Immature natural killer cell (primary cell): ENCODE results near the gene SNRNP48. TPM values are rescaled to one million over a fixed set of nuclear protein-coding genes. Genes with fewer than 3 reads are reported as not detected.

ENCODE experiments used
- DNase-seq, 3 donors: peaks; one replicate each; pipeline ENCODE4 v3.0.0; 2022; ENCODE audit warnings: mixed read lengths in 1 of 3
- H3K27ac Mint-ChIP-seq, 6 donors: one replicate each; pipeline ENCODE4 v1.8.0; 2020; ENCODE audit warnings: mixed read lengths in 6 of 6, mild to moderate bottlenecking in 5 of 6, inconsistent platforms in 4 of 6, moderate library complexity in 3 of 6
- H3K27me3 Mint-ChIP-seq, 3 donors: one replicate each; pipeline ENCODE4 v1.8.0; 2020 to 2021; ENCODE audit warnings: low read depth in 3 of 3, mild to moderate bottlenecking in 3 of 3, mixed read lengths in 3 of 3, moderate library complexity in 3 of 3, inconsistent platforms in 1 of 3
- H3K36me3 Mint-ChIP-seq, 3 donors: one replicate each; pipeline ENCODE4 v1.8.0; 2020; ENCODE audit warnings: mixed read lengths in 3 of 3, inconsistent platforms in 2 of 3, mild to moderate bottlenecking in 2 of 3
- H3K4me1 Mint-ChIP-seq, 2 donors: one replicate each; pipeline ENCODE4 v1.8.0; 2020; ENCODE audit warnings: inconsistent platforms in 2 of 2, mild to moderate bottlenecking in 2 of 2, mixed read lengths in 2 of 2, moderate library complexity in 1 of 2
- H3K4me3 Mint-ChIP-seq, 5 donors: one replicate each; pipeline ENCODE4 v1.8.0; 2020; ENCODE audit warnings: mild to moderate bottlenecking in 5 of 5, mixed read lengths in 5 of 5, inconsistent platforms in 3 of 5, moderate library complexity in 3 of 5
- H3K9me3 Mint-ChIP-seq, 6 donors: one replicate each; pipeline ENCODE4 v1.8.0; 2020; ENCODE audit warnings: mild to moderate bottlenecking in 6 of 6, mixed read lengths in 6 of 6, inconsistent platforms in 4 of 6, moderate library complexity in 3 of 6
- polyA plus RNA-seq, 3 donors: library from polyadenylated mRNA; unstranded; fragments of 300-500 nt; fragmentation: Illumina TruSeq; gene quantifications; one replicate each; pipeline ENCODE4 v1.2.3, GENCODE V29; 2021

The SNRNP48 gene
- polyA plus RNA-seq, 3 donors from 2014 or later: 4.2 to 10.0 (median 9.8) TPM

GRCh38 chr6:7547315-7547714, 42.7 kb upstream of the SNRNP48 start:
- H3K36me3 Mint-ChIP-seq: no peaks in the 10 kb centered on the region

GRCh38 chr6:7550433-7550801, 39.6 kb upstream of the SNRNP48 start:
- no peak for DNase-seq
- no peak overlapping the region for H3K27ac Mint-ChIP-seq
- H3K4me3 Mint-ChIP-seq: no peak overlapping the region
- H3K4me1 Mint-ChIP-seq: no peaks in the 10 kb centered on the region
- peaks cover 11 to 32% (median 12%) of the 10 kb centered on the region in 3 donors for H3K27me3 Mint-ChIP-seq
- H3K9me3 Mint-ChIP-seq: no peaks in the 10 kb centered on the region
- H3K36me3 Mint-ChIP-seq: no peaks in the 10 kb centered on the region

More at GRCh38 chr6:7547315-7547714, 42.7 kb upstream of the SNRNP48 start:
- DNase-seq: no peak
- Mint-ChIP-seq H3K27ac (no peak overlapping the region), H3K27me3 (peaks cover 7 to 34% (median 13%) of the 10 kb centered on the region in 3 donors), H3K9me3 (no peaks in the 10 kb centered on the region), H3K4me3 (no peak overlapping the region), H3K4me1 (peaks cover 0 to 1% of the 10 kb centered on the region in 2 donors)

GRCh38 chr6:7554533-7555275, 35.3 kb upstream of the SNRNP48 start:
- no peaks in the 10 kb centered on the region for H3K36me3 Mint-ChIP-seq
- peaks cover 7 to 25% (median 8%) of the 10 kb centered on the region in 3 donors for H3K27me3 Mint-ChIP-seq
- no peak overlapping the region for H3K27ac Mint-ChIP-seq
- no peak overlapping the region for H3K4me3 Mint-ChIP-seq
- no peak for DNase-seq
- H3K4me1 Mint-ChIP-seq: no peaks in the 10 kb centered on the region
- H3K9me3 Mint-ChIP-seq: no peaks in the 10 kb centered on the region

DNA sequence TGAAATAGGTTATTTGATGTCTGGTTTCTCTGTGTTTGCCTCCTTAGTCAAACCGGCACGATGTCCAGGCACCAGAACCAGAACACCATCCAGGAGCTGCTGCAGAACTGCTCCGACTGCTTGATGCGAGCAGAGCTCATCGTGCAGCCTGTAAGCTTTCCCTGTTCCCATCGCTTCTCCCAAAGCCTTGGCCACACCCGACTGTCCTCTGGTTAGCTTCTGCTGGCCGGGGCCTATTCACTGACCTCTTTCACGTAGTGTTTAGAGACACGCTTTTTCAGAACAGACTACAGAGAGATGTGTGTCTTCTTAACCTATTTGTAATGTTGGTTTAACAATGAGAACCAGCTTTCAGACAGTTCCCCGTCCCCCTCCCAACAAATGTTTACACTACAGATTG, 34.3 kb upstream of the SNRNP48 start:
- Mint-ChIP-seq H3K36me3 (no peaks in the 10 kb centered on the region), H3K4me1 (no peaks in the 10 kb centered on the region), H3K9me3 (no peaks in the 10 kb centered on the region), H3K27me3 (peaks cover 7 to 25% (median 8%) of the 10 kb centered on the region in 3 donors), H3K27ac (no peak overlapping the region), H3K4me3 (no peak overlapping the region)
- no peak for DNase-seq

DNA sequence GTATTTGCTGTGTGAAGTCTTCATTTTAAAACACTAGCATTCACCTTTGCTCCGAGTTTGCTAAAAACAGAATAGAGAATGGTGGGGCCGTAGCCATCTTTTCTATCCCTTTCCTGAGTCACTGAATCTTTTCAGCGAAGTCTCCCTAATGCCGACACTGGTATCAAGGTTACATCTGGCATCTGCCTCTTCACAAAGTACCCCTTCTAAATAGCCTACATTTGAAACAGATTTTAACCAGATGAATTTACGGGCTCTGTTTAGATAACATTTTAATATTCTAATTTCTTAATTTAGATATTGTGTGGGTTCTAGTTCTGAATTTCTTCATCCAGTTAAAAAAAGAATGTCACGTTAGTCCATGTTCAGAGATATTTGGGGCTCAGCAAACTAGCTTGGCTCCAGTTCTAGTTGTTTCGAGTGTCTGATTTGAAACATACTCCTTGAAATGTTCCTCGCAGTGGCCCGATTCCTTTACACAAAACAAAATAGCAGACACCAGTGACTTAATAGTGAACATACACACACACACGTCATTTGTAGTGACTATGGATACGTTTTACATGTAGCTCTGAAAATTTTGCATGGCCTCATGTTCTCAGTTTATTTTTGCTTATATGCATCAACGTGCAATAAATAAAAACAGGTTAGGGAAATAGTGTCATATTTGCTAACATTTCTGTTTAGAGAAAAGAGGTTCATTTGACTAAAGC, 33.4 kb upstream of the SNRNP48 start:
- H3K36me3 Mint-ChIP-seq: no peaks in the 10 kb centered on the region
- no peaks in the 10 kb centered on the region for H3K9me3 Mint-ChIP-seq
- peaks cover 7 to 25% (median 8%) of the 10 kb centered on the region in 3 donors for H3K27me3 Mint-ChIP-seq

DNA sequence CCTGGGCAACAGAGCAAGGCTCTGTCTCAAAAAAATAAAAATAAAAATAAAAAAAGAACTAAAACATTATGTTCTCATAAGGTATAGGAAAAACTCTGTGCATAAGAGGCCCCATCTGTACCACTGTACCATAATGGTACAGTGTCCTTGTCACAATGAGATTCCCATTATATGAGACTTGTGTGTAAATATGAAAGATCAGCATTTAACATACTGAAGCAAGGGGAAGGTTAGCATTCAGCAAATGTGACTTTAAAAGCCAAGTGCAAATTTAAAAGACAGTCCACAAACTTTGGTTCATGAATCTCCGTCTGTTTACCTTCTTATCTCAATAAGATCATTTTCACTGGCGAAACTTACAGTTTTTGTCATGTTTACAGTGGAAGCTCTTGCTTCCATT, 32.3 kb upstream of the SNRNP48 start:
- Mint-ChIP-seq H3K9me3 (no peaks in the 10 kb centered on the region), H3K36me3 (no peaks in the 10 kb centered on the region), H3K4me1 (no peaks in the 10 kb centered on the region), H3K27me3 (peaks cover 8 to 17% (median 11%) of the 10 kb centered on the region in 3 donors), H3K4me3 (no peak overlapping the region), H3K27ac (no peak overlapping the region)
- DNase-seq: no peak

More for the DNA sequence above, 33.4 kb upstream of the SNRNP48 start:
- DNase-seq: no peak
- H3K4me1 Mint-ChIP-seq: no peaks in the 10 kb centered on the region
- no peak overlapping the region for H3K4me3 Mint-ChIP-seq
- no peak overlapping the region for H3K27ac Mint-ChIP-seq

DNA sequence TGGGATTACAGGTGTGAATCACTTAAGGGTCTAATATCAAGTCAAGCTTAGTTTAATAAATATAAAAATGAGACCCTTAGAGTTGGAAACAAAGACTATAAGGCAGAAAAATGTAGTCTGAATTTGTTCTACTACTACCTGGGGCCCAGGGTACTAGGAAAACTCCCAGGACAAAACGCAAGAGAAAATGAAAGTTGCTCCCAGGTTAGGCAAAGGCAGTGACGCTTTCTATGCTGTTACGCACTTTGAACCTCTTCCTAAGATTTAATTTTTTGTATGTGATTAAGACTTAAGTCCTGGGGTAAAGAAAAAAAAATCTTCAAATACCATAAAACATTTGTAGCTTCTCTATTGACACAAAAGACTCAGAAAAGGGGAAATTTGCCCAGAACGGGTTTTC, 31.2 kb upstream of the SNRNP48 start:
- Mint-ChIP-seq H3K27me3 (peaks cover 8 to 11% (median 8%) of the 10 kb centered on the region in 3 donors), H3K4me1 (no peaks in the 10 kb centered on the region)

GRCh38 chr6:7559196-7559595, 30.8 kb upstream of the SNRNP48 start:
- Mint-ChIP-seq H3K4me1 (no peaks in the 10 kb centered on the region), H3K27me3 (peaks cover 8 to 10% (median 8%) of the 10 kb centered on the region in 3 donors), H3K36me3 (no peaks in the 10 kb centered on the region), H3K9me3 (no peaks in the 10 kb centered on the region), H3K27ac (no peak overlapping the region), H3K4me3 (no peak overlapping the region)
- DNase-seq: no peak

More for the DNA sequence above, 31.2 kb upstream of the SNRNP48 start:
- Mint-ChIP-seq H3K27ac (no peak overlapping the region), H3K4me3 (no peak overlapping the region), H3K9me3 (no peaks in the 10 kb centered on the region), H3K36me3 (no peaks in the 10 kb centered on the region)
- no peak for DNase-seq

GRCh38 chr6:7559651-7560385, 30.2 kb upstream of the SNRNP48 start:
- H3K4me1 Mint-ChIP-seq: no peaks in the 10 kb centered on the region
- no peak for DNase-seq
- H3K27ac Mint-ChIP-seq: no peak overlapping the region
- H3K36me3 Mint-ChIP-seq: no peaks in the 10 kb centered on the region
- no peaks in the 10 kb centered on the region for H3K9me3 Mint-ChIP-seq
- H3K4me3 Mint-ChIP-seq: no peak overlapping the region
- peaks cover 8 to 10% (median 9%) of the 10 kb centered on the region in 3 donors for H3K27me3 Mint-ChIP-seq

- Mint-ChIP-seq H3K27ac (no peak overlapping the region), H3K9me3 (no peaks in the 10 kb centered on the region), H3K4me3 (no peak overlapping the region), H3K36me3 (no peaks in the 10 kb centered on the region), H3K27me3 (peaks cover 6 to 9% (median 7%) of the 10 kb centered on the region in 3 donors), H3K4me1 (no peaks in the 10 kb centered on the region)
- no peak for DNase-seq
These were observed 28.6 kb upstream of the SNRNP48 start for GRCh38 chr6:7561153-7561964.

DNA sequence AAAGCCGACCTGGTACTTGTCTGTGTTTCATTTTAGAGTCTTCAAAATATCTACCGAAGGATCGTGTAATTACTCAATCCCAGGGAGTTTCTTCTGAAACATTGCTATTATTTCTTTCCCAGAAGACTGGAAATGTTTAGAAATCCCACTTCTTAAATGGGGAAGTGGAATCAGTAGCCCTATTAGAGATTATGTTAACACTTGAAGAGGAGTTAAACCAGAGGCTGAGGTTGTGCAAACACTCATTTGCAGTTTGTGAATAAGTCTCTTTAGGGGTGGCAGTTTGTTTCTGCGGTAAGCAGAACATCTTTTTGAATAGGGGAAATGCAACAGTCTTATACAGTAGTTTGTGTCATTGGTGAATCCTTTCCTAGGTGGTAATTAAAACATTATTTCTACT, 27.2 kb upstream of the SNRNP48 start:
- DNase-seq: no peak
- H3K4me3 Mint-ChIP-seq: no peak overlapping the region
- H3K4me1 Mint-ChIP-seq: no peaks in the 10 kb centered on the region
- H3K27me3 Mint-ChIP-seq: peaks cover 3 to 6% (median 4%) of the 10 kb centered on the region in 3 donors
- H3K9me3 Mint-ChIP-seq: no peaks in the 10 kb centered on the region
- H3K36me3 Mint-ChIP-seq: no peaks in the 10 kb centered on the region
- H3K27ac Mint-ChIP-seq: no peak overlapping the region

GRCh38 chr6:7566107-7566506, 23.9 kb upstream of the SNRNP48 start:
- H3K27me3 Mint-ChIP-seq: peaks cover 4 to 8% (median 6%) of the 10 kb centered on the region in 3 donors
- H3K4me3 Mint-ChIP-seq: no peak overlapping the region
- no peaks in the 10 kb centered on the region for H3K4me1 Mint-ChIP-seq
- no peak for DNase-seq
- no peaks in the 10 kb centered on the region for H3K9me3 Mint-ChIP-seq
- H3K27ac Mint-ChIP-seq: no peak overlapping the region
- H3K36me3 Mint-ChIP-seq: no peaks in the 10 kb centered on the region

GRCh38 chr6:7566617-7567173, 23.3 kb upstream of the SNRNP48 start:
- H3K4me1 Mint-ChIP-seq: no peaks in the 10 kb centered on the region

More at GRCh38 chr6:7566617-7567173, 23.3 kb upstream of the SNRNP48 start:
- H3K27me3 Mint-ChIP-seq: peaks cover 4 to 9% (median 6%) of the 10 kb centered on the region in 3 donors
- DNase-seq: no peak
- H3K9me3 Mint-ChIP-seq: no peaks in the 10 kb centered on the region
- H3K4me3 Mint-ChIP-seq: no peak overlapping the region
- H3K36me3 Mint-ChIP-seq: no peaks in the 10 kb centered on the region
- no peak overlapping the region for H3K27ac Mint-ChIP-seq
